Activated CD8-positive, alpha-beta T cell treated with anti-CD3 and anti-CD28 coated beads for 36 hours (primary cell): ENCODE results near the gene PLPP4. TPM values are rescaled to one million over a fixed set of nuclear protein-coding genes. Genes with fewer than 3 reads are reported as not detected.

Experiments
- ATAC-seq: fragments of 200-7000 bp; cut with Tn5 transposase; one replicate; pipeline ENCODE4 v1.10.0; 2021; ENCODE audit warnings: mild to moderate bottlenecking, moderate library complexity
- CTCF ChIA-PET: fragments of 350-600 bp; sonication (Branson Sonifier 250); formaldehyde crosslinking; loops from one replicate; lab custom pipeline; 2021; ENCODE audit warnings: antibody characterized with exemption; lab: Charles Lee
- POLR2A ChIA-PET: fragments of 350-600 bp; sonication (Branson Sonifier 250); formaldehyde crosslinking; loops from one replicate; lab custom pipeline; 2021; ENCODE audit warnings: antibody characterized with exemption; lab: Charles Lee
- DNase-seq: peaks from one replicate; pipeline ENCODE4 v3.0.0-alpha.2; 2020
- H3K27ac Mint-ChIP-seq: one replicate; pipeline ENCODE4 v1.8.0; 2021; ENCODE audit warnings: mild to moderate bottlenecking, mixed read lengths
- H3K27me3 Mint-ChIP-seq: one replicate; pipeline ENCODE4 v1.8.0; 2021; ENCODE audit warnings: mixed read lengths
- H3K36me3 Mint-ChIP-seq: one replicate; pipeline ENCODE4 v1.8.0; 2021; ENCODE audit warnings: low read depth, mixed read lengths
- H3K4me1 Mint-ChIP-seq: one replicate; pipeline ENCODE4 v1.8.0; 2021; ENCODE audit warnings: low read depth, mixed read lengths
- H3K4me3 Mint-ChIP-seq: one replicate; pipeline ENCODE4 v1.8.0; 2021; ENCODE audit warnings: mild to moderate bottlenecking, moderate library complexity, mixed read lengths
- H3K9me3 Mint-ChIP-seq: one replicate; pipeline ENCODE4 v1.8.0; 2021; ENCODE audit warnings: mixed read lengths
- CTCF ChIP-seq: fragments of 200-600 bp; IDR thresholded peaks from one replicate; pipeline ENCODE4 v1.8.0; 2022; ENCODE audit warnings: antibody characterized with exemption, mild to moderate bottlenecking
- intact Hi-C: fragments of 100-400 bp; cut with micrococcal nuclease; formaldehyde crosslinking; loops from one replicate; pipeline ENCODE4 v1.10.0; 2022
- total RNA-seq, 2 experiments: library from RNA; stranded (reverse); gene quantifications; one replicate each; pipeline ENCODE4 v1.2.3, GENCODE V29; 2021

PLPP4 gene
- total RNA-seq, 2 experiments from 2014 or later = not detected

GRCh38 chr10:120477743-120478141, 20.7 kb downstream of the PLPP4 start:
- ATAC-seq = no peak

GRCh38 chr10:120478386-120478785, 21.4 kb downstream of the PLPP4 start:
- intact Hi-C loops = no loop called here
- DNase-seq = no peak

More at GRCh38 chr10:120477743-120478141, 20.7 kb downstream of the PLPP4 start:
- no peaks in the 10 kb centered on the region for H3K4me1 Mint-ChIP-seq
- DNase-seq = no peak
- H3K27ac Mint-ChIP-seq = no peak overlapping the region
- H3K9me3 Mint-ChIP-seq = peaks cover 4% of the 10 kb centered on the region
- TF ChIP-seq CTCF = no peak
- H3K36me3 Mint-ChIP-seq = no peaks in the 10 kb centered on the region
- intact Hi-C loops = no loop called here
- ChIA-PET CTCF (no interaction called here), POLR2A (no interaction called here)
- no peak overlapping the region for H3K4me3 Mint-ChIP-seq
- H3K27me3 Mint-ChIP-seq = peaks cover 5% of the 10 kb centered on the region

GRCh38 chr10:120479506-120479905, 22.5 kb downstream of the PLPP4 start:
- ATAC-seq (no peak), DNase-seq (no peak)
- CTCF ChIA-PET = no interaction called here
- Mint-ChIP-seq H3K4me3 (no peak overlapping the region), H3K27me3 (peaks cover 4% of the 10 kb centered on the region), H3K27ac (no peak overlapping the region), H3K36me3 (no peaks in the 10 kb centered on the region), H3K9me3 (peaks cover 4% of the 10 kb centered on the region), H3K4me1 (no peaks in the 10 kb centered on the region)
- POLR2A ChIA-PET = no interaction called here
- no peak for TF ChIP-seq CTCF
- intact Hi-C loops = no loop called here

More at GRCh38 chr10:120478386-120478785, 21.4 kb downstream of the PLPP4 start:
- Mint-ChIP-seq H3K36me3 (no peaks in the 10 kb centered on the region), H3K27ac (no peak overlapping the region), H3K4me3 (no peak overlapping the region), H3K27me3 (peaks cover 5% of the 10 kb centered on the region), H3K4me1 (no peaks in the 10 kb centered on the region), H3K9me3 (peaks cover 5% of the 10 kb centered on the region)
- ATAC-seq = no peak
- ChIA-PET CTCF (no interaction called here), POLR2A (no interaction called here)
- TF ChIP-seq CTCF = no peak

- Mint-ChIP-seq H3K27me3 (peaks cover 4% of the 10 kb centered on the region), H3K36me3 (no peaks in the 10 kb centered on the region), H3K4me3 (no peak overlapping the region), H3K9me3 (peaks cover 4% of the 10 kb centered on the region), H3K27ac (no peak overlapping the region), H3K4me1 (no peaks in the 10 kb centered on the region)
- intact Hi-C loops = no loop called here
- ATAC-seq = no peak
- ChIA-PET POLR2A (no interaction called here), CTCF (no interaction called here)
- TF ChIP-seq CTCF = no peak
- no peak for DNase-seq
These were observed 23.1 kb downstream of the PLPP4 start for GRCh38 chr10:120480065-120480600.

GRCh38 chr10:120480848-120481247, 23.8 kb downstream of the PLPP4 start:
- Mint-ChIP-seq H3K27ac (no peak overlapping the region), H3K27me3 (peaks cover 4% of the 10 kb centered on the region), H3K4me1 (no peaks in the 10 kb centered on the region), H3K36me3 (no peaks in the 10 kb centered on the region), H3K4me3 (no peak overlapping the region), H3K9me3 (peaks cover 4% of the 10 kb centered on the region)
- ATAC-seq = no peak
- intact Hi-C loops = no loop called here
- POLR2A ChIA-PET = no interaction called here
- DNase-seq = no peak
- CTCF ChIA-PET = no interaction called here
- TF ChIP-seq CTCF = no peak
